OCI-LY3 (cell line): ENCODE measurements around the gene OR51F2.

Source experiments
- CTCF ChIP-seq: fragments of 200-600, 300-600 bp; sonication (generic); IDR thresholded peaks from 2 replicates; pipeline ENCODE4 v1.5.1; 2014; ENCODE audit warnings: antibody characterized with exemption, low read length, low read depth
- EZH2phosphoT487 ChIP-seq: fragments of 200-600 bp; shearing (Covaris generic); IDR thresholded peaks from 2 replicates; pipeline ENCODE4 v1.6.1; 2018; ENCODE audit warnings: antibody characterized with exemption, mixed run types, low read depth

- TF ChIP-seq CTCF: no peak
- no peak for TF ChIP-seq EZH2phosphoT487
These were observed 4.0 kb downstream of the OR51F2 start for GRCh38 chr11:4825132-4825531.
